Measurements from ENCODE around the gene CCDC141.
A peak's percentile ranks its signal among the peaks of the same experiment; 100 is the strongest.
"Not testable (repeated sequence)": the region's sequence is repeated elsewhere in the genome, so short reads cannot be mapped to it uniquely, and the experiment has no call there.

Gene CCDC141

DNA sequence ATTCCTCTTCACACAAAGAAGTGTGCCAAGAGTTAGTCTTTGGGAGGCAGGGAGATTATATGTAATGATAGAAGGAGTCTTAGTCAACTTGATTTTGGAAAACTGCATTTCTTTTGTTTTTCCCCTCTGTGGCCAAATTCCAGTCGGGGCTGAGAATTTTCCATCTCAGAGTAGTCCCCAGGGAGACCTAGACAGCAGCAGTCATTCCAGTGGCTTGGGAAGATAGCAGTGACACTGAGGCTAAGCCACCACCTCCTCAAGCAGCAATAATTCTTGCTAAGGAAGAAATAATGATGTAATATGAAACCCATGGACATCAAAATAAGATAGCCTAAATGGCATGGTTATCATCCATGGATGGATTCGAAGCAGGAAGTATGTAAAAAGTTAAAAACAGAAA is 21.0 kb upstream of the CCDC141 start:
- no peak for TF ChIP-seq POLR2A (IDR thresholded peaks at IDR 0.05; ENCODE audit: low read depth, low read length)
- TF ChIP-seq PAX5 (IDR thresholded peaks at IDR 0.05; ENCODE audit: insufficient read depth, low read length, severe bottlenecking) = no peak
- TF ChIP-seq POLR2AphosphoS5 (IDR thresholded peaks at IDR 0.05; ENCODE audit: low read depth, low read length) = no peak
- no peak for TF ChIP-seq TAF1 (IDR thresholded peaks at IDR 0.05; ENCODE audit: low read depth, low read length)
- no peak for TF ChIP-seq POU2F2 (IDR thresholded peaks at IDR 0.05; ENCODE audit: low read depth, low read length)
- no peak for TF ChIP-seq SPI1 (IDR thresholded peaks at IDR 0.05; ENCODE audit: low read depth, low read length)
- no peak for DNase-seq (ENCODE audit: insufficient read length, low spot score)
- FAIRE-seq = no peak

DNA sequence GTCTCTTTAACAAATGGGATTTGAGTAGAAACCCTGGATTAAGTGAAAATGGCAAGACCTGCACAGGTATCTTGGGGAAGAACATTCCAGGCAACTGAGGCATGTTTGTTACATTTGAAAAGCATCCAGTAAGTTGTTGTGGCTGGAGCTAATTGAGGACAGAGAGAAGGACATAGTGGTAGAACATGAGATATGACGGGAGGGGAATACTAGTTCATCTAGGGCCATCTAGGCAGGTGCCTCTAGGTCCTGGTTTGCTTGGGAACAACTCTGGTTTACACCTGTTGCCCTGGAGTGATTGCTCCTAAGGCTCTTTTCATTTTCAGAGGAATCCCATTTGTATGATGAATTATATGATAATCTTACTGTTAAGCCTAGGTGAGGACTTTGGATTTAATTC is 19.7 kb upstream of the CCDC141 start:
- no peak for FAIRE-seq
- no peak for TF ChIP-seq TAF1 (IDR thresholded peaks at IDR 0.05; ENCODE audit: low read depth, low read length)
- no peak for TF ChIP-seq POLR2AphosphoS5 (IDR thresholded peaks at IDR 0.05; ENCODE audit: low read depth, low read length)
- TF ChIP-seq POLR2A (IDR thresholded peaks at IDR 0.05; ENCODE audit: low read depth, low read length) = no peak
- no peak for TF ChIP-seq PAX5 (IDR thresholded peaks at IDR 0.05; ENCODE audit: insufficient read depth, low read length, severe bottlenecking)
- TF ChIP-seq POU2F2 (IDR thresholded peaks at IDR 0.05; ENCODE audit: low read depth, low read length) = no peak
- TF ChIP-seq SPI1 (IDR thresholded peaks at IDR 0.05; ENCODE audit: low read depth, low read length) = no peak
- no peak for DNase-seq (ENCODE audit: insufficient read length, low spot score)

DNA sequence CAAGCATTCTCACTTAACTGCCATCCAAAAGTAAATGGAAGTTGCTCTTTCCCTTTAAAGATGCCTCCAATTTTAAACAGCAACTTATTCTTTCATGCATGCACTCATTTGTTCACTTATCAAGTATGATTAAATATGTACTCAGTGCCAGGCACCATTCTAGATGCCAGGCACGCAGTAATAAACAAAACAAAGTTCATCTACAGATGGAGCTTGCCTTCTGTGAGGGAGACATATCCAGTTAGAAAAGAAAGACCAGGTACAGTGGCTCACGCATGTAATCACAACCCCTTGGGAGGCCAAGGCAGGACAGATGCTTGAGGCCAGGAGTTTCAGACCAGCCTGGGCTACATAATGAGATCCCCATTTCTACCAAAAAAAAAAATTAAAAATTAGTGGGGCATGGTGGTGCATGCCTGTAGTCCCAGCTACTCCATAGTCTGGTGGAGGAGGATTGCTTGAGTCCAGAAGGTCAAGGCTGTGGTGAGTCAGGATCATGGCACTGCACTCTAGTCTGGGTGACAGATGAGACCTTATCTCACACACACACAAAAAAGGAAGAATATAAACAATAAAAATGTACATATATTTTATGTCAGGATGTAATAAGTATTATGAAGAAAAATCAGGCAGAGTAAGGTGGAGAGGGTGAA is 19.2 kb upstream of the CCDC141 start:
- no peak for FAIRE-seq
- DNase-seq (ENCODE audit: insufficient read length, low spot score) = no peak
- TF ChIP-seq POU2F2 (IDR thresholded peaks at IDR 0.05; ENCODE audit: low read depth, low read length) (no peak), PAX5 (IDR thresholded peaks at IDR 0.05; ENCODE audit: insufficient read depth, low read length, severe bottlenecking) (no peak), SPI1 (IDR thresholded peaks at IDR 0.05; ENCODE audit: low read depth, low read length) (no peak), POLR2AphosphoS5 (IDR thresholded peaks at IDR 0.05; ENCODE audit: low read depth, low read length) (no peak), TAF1 (IDR thresholded peaks at IDR 0.05; ENCODE audit: low read depth, low read length) (no peak), POLR2A (IDR thresholded peaks at IDR 0.05; ENCODE audit: low read depth, low read length) (no peak)

DNA sequence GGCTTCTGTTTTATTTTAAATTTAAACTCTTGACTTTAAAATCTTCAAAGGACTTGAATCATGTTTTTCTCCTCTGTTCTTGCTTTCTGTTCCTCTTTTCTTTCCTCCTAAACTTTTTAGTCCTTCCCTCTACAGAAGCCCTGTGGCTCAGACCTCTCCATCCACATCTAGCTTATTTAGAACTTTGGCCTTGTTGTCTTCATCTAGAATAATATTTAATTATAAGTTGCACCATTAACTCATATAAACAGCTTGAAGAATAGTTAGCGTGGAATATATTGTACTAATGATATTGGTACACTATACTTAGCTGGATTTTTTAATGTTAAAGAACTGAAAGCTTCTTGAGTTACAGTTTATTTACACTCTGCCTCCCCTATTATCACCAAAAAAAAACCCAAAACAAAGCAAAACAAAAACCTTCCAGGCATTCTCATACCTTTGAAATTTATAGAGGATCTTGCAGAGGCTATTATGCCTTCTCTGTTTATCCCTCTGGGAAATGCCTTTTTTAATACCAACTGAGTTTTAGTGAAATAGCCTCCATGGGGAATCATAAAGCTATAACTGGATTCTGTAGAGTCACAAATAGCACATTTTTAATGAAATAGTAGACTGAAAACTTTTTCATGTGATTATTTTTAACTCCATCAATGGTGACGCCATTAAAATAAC is 9.2 kb upstream of the CCDC141 start:
- TF ChIP-seq TAF1 (IDR thresholded peaks at IDR 0.05; ENCODE audit: low read depth, low read length) = no peak
- TF ChIP-seq POU2F2 (IDR thresholded peaks at IDR 0.05; ENCODE audit: low read depth, low read length) = no peak
- no peak for TF ChIP-seq PAX5 (IDR thresholded peaks at IDR 0.05; ENCODE audit: insufficient read depth, low read length, severe bottlenecking)
- TF ChIP-seq POLR2AphosphoS5 (IDR thresholded peaks at IDR 0.05; ENCODE audit: low read depth, low read length) = no peak
- TF ChIP-seq POLR2A (IDR thresholded peaks at IDR 0.05; ENCODE audit: low read depth, low read length) = no peak
- TF ChIP-seq SPI1 (IDR thresholded peaks at IDR 0.05; ENCODE audit: low read depth, low read length) = peak; percentile 92
- DNase-seq (ENCODE audit: insufficient read length, low spot score) (no peak), FAIRE-seq (no peak)

DNA sequence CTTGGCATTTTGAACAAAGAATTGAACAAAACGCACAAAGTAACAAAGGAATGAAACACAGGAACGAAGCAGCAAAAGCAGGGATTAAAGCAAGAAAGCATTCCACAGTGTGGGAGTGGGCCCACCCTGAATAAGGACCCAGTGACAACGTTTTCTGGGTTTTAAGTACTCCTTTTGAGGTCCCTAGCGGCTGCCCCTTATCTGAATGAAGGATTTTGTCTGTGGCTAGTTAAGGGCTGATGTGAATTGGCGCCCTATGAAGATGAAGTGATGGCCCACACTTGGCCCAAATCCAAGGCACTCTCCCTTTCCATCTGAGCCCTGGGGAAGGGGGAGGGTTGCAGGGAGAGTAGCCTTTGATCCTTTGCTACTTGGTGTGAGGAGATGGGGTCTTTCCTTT is 7.8 kb upstream of the CCDC141 start:
- no peak for FAIRE-seq
- TF ChIP-seq POLR2A (IDR thresholded peaks at IDR 0.05; ENCODE audit: low read depth, low read length) (no peak), POLR2AphosphoS5 (IDR thresholded peaks at IDR 0.05; ENCODE audit: low read depth, low read length) (no peak)
- DNase-seq (ENCODE audit: insufficient read length, low spot score) = no peak

DNA sequence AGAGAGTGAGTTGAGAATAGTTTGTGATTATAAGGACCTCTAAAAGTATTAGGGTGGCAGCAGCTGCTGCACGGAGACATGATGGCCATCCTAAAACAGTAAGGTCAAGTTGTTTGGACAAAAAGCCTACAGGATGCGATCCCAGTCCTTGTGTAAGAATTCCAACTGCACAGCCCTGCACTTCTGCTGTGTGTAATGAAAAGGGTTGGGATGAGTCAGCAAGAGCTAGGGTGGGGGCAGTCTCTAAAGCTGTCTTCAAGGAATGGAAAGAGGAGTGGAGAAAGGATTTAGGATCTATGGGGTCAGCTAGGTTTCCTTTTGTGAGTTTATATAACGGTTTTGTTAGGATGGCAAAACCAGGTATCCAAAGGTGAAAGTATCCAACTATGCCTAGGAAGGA is 3.6 kb upstream of the CCDC141 start:
- FAIRE-seq; DNase-seq (ENCODE audit: insufficient read length, low spot score): not testable (repeated sequence)

DNA sequence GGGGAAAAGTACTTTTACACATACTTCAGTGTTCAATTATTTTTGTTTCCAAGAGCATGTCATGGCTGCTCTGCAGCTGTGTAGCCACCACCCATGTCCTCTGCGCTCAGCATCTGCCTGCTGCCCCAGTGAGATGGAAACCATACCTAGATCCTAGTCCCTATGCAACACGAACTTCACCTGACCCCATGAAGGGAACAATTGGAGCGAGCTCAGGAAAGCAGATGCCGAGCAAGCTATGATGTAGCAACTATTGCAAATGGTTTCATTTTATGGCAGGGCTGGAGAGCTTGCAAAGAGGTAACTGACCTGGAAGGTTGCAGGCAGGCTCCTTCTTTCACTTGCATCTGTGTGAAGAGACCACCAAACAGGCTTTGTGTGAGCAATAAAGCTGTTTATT is 1.3 kb upstream of the CCDC141 start:
- TF ChIP-seq SPI1 (IDR thresholded peaks at IDR 0.05; ENCODE audit: low read depth, low read length) = no peak
- no peak for TF ChIP-seq POLR2AphosphoS5 (IDR thresholded peaks at IDR 0.05; ENCODE audit: low read depth, low read length)
- no peak for TF ChIP-seq TAF1 (IDR thresholded peaks at IDR 0.05; ENCODE audit: low read depth, low read length)
- TF ChIP-seq POLR2A (IDR thresholded peaks at IDR 0.05; ENCODE audit: low read depth, low read length) = no peak
- no peak for TF ChIP-seq PAX5 (IDR thresholded peaks at IDR 0.05; ENCODE audit: insufficient read depth, low read length, severe bottlenecking)
- TF ChIP-seq POU2F2 (IDR thresholded peaks at IDR 0.05; ENCODE audit: low read depth, low read length) = no peak
- FAIRE-seq (peak; percentile 73), DNase-seq (ENCODE audit: insufficient read length, low spot score) (no peak)

DNA sequence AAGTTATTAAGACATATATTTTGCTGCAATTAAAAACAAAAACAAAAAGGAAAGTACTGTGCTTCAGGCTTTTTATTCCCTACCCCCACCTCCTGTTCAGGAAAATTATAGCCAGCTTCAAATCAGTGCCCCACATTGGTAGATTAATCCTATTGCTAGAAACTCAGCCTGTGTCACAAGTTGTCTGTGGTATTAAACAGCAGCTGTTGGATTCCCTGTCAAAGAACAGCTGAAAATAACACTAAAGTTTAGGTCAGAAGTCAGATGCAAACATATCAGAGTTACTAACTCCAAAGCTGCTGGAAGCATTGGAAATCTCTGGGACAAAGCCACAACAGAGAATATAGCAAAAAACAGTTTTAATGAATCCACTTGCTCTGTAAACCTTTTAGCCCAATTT is 818 bp upstream of the CCDC141 start:
- FAIRE-seq (peak; percentile 43), DNase-seq (ENCODE audit: insufficient read length, low spot score) (no peak)
- TF ChIP-seq SPI1 (IDR thresholded peaks at IDR 0.05; ENCODE audit: low read depth, low read length) (no peak), POLR2AphosphoS5 (IDR thresholded peaks at IDR 0.05; ENCODE audit: low read depth, low read length) (no peak), POLR2A (IDR thresholded peaks at IDR 0.05; ENCODE audit: low read depth, low read length) (no peak), POU2F2 (IDR thresholded peaks at IDR 0.05; ENCODE audit: low read depth, low read length) (no peak), PAX5 (IDR thresholded peaks at IDR 0.05; ENCODE audit: insufficient read depth, low read length, severe bottlenecking) (no peak), TAF1 (IDR thresholded peaks at IDR 0.05; ENCODE audit: low read depth, low read length) (no peak)

DNA sequence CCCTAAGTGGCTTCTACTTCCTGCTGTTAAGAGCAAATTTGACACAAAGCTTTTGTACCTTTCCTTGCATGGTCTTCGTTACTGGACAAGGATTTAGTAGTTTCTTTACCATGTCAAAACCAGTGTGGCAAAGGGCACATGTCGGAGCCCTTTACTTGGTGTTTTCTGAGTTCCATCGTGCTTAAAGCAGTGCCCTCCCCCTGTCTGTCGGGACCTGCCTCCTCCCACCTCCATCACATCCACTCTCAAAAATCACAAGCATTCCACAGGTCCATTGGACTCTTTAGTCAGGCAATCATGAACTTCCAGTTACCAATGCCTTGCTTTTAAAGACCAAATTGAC is 763 bp downstream of the CCDC141 start:
- no peak for DNase-seq (ENCODE audit: insufficient read length, low spot score)
- no peak for FAIRE-seq
- TF ChIP-seq SPI1 (IDR thresholded peaks at IDR 0.05; ENCODE audit: low read depth, low read length) (no peak), POLR2A (IDR thresholded peaks at IDR 0.05; ENCODE audit: low read depth, low read length) (no peak; the same call in 1 of the 2 replicates), TAF1 (IDR thresholded peaks at IDR 0.05; ENCODE audit: low read depth, low read length) (no peak), PAX5 (IDR thresholded peaks at IDR 0.05; ENCODE audit: insufficient read depth, low read length, severe bottlenecking) (no peak), POLR2AphosphoS5 (IDR thresholded peaks at IDR 0.05; ENCODE audit: low read depth, low read length) (no peak), POU2F2 (IDR thresholded peaks at IDR 0.05; ENCODE audit: low read depth, low read length) (no peak)

DNA sequence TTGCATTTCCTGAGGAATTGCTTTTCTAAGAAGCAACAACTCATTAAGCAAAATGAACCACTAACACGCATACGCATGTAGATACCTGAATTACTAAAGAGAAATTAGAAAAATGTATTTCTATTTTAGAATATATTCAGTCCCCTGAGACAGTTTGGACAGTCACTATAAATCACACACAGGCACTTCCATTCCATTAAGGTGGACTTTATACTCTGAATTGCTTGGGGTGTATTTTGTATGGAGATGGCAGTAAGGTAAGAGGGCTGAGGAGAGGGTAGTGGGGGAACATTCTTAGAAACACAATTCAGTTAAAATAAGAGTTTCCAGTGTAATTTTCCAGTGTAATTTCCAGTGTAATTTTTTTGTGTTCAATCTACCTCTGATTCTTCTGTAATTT is 1.8 kb downstream of the CCDC141 start:
- no peak for DNase-seq (ENCODE audit: insufficient read length, low spot score)

DNA sequence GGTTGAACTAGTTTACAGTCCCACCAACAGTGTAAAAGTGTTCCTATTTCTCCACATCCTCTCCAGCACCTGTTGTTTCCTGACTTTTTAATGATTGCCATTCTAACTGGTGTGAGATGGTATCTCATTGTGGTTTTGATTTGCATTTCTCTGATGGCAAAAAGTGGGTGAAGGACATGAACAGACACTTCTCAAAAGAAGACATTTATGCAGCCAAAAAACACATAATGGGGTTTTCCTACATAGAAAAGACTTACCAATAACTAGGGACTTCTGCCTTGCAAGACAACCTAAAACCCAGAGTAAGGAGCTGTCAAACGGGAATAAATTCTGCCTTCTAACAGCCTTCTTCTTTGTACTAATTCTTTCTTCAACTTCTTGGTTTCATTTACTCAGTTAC is 4.3 kb downstream of the CCDC141 start:
- DNase-seq (ENCODE audit: insufficient read length, low spot score); FAIRE-seq: not testable (repeated sequence)

More for the DNA sequence above, 1.8 kb downstream of the CCDC141 start:
- no peak for FAIRE-seq
- TF ChIP-seq POLR2A (IDR thresholded peaks at IDR 0.05; ENCODE audit: low read depth, low read length) (no peak), POU2F2 (IDR thresholded peaks at IDR 0.05; ENCODE audit: low read depth, low read length) (no peak), TAF1 (IDR thresholded peaks at IDR 0.05; ENCODE audit: low read depth, low read length) (no peak), SPI1 (IDR thresholded peaks at IDR 0.05; ENCODE audit: low read depth, low read length) (no peak), PAX5 (IDR thresholded peaks at IDR 0.05; ENCODE audit: insufficient read depth, low read length, severe bottlenecking) (no peak), POLR2AphosphoS5 (IDR thresholded peaks at IDR 0.05; ENCODE audit: low read depth, low read length) (no peak)

Measured in GM12891 (cell line).